HepG2 (cell line): Measurements from ENCODE around the gene TIRAP. TPM values are rescaled to one million over a fixed set of nuclear protein-coding genes. Genes with fewer than 3 reads are reported as not detected.
A peak's percentile ranks its signal among the peaks of the same experiment; 100 is the strongest.

ENCODE experiments used
- AKAP8 ChIP-seq: sonication (generic); formaldehyde crosslinking; IDR thresholded peaks from 2 replicates; pipeline ENCODE4 v1.5.1; 2020; ENCODE audit warnings: mild to moderate bottlenecking, missing genetic modification reagents
- ARID2 ChIP-seq: sonication (generic); formaldehyde crosslinking; IDR thresholded peaks from 2 replicates; pipeline ENCODE4 v1.8.1; 2022; ENCODE audit warnings: mild to moderate bottlenecking, missing genetic modification reagents, borderline replicate concordance
- KLF6 ChIP-seq: IDR thresholded peaks from 2 replicates; pipeline ENCODE4 v1.8.0; 2016; ENCODE audit warnings: missing biosample characterization, missing genetic modification reagents
- PPARG ChIP-seq: conservative IDR thresholded peaks from 2 replicates; pipeline ENCODE4 v1.6.1; 2016; ENCODE audit warnings: missing biosample characterization, missing genetic modification reagents
- RFXANK ChIP-seq: IDR thresholded peaks from 2 replicates; pipeline ENCODE4 v1.6.1; 2016
- SPEN ChIP-seq: sonication (generic); formaldehyde crosslinking; IDR thresholded peaks from 2 replicates; pipeline ENCODE4 v1.5.1; 2020; ENCODE audit warnings: low read depth, mild to moderate bottlenecking, missing genetic modification reagents
- SYNCRIP ChIP-seq: fragments of 200-400 bp; formaldehyde crosslinking; IDR thresholded peaks from 2 replicates; pipeline ENCODE4 v1.6.1; 2018; ENCODE audit warnings: mild to moderate bottlenecking, low read depth, low read length; ENCODE audit not compliant: insufficient read depth
- TOPORS ChIP-seq: sonication (generic); formaldehyde crosslinking; IDR thresholded peaks from 2 replicates; pipeline ENCODE4 v1.8.0; 2023; ENCODE audit warnings: mild to moderate bottlenecking, missing genetic modification reagents
- TRIM24 ChIP-seq: sonication (generic); formaldehyde crosslinking; IDR thresholded peaks from 2 replicates; pipeline ENCODE4 v1.8.0; 2022; ENCODE audit warnings: mild to moderate bottlenecking, missing genetic modification reagents
- ZFP1 ChIP-seq: IDR thresholded peaks from 2 replicates; pipeline ENCODE4 v1.6.1; 2016
- ZFY ChIP-seq: sonication (generic); formaldehyde crosslinking; IDR thresholded peaks from 2 replicates; pipeline ENCODE4 v1.4.0; 2020; ENCODE audit warnings: missing genetic modification reagents
- ZNF230 ChIP-seq: sonication (generic); formaldehyde crosslinking; IDR thresholded peaks from 2 replicates; pipeline ENCODE4 v1.4.0; 2020; ENCODE audit warnings: mild to moderate bottlenecking, missing genetic modification reagents
- ZNF670 ChIP-seq: sonication (generic); formaldehyde crosslinking; IDR thresholded peaks from 2 replicates; pipeline ENCODE4 v1.8.0; 2022; ENCODE audit warnings: mild to moderate bottlenecking, missing genetic modification reagents, borderline replicate concordance
- ZNF790 ChIP-seq: sonication (generic); formaldehyde crosslinking; IDR thresholded peaks from 2 replicates; pipeline ENCODE4 v1.8.0; 2022; ENCODE audit warnings: missing genetic modification reagents, mild to moderate bottlenecking, borderline replicate concordance
- ZSCAN9 ChIP-seq: IDR thresholded peaks from 2 replicates; pipeline ENCODE4 v1.6.1; 2016; ENCODE audit warnings: borderline replicate concordance
- polyA plus RNA-seq, 8 experiments: library from polyadenylated mRNA; depleted of rRNA in 3 of 8; stranded (reverse) in 7 of 8; unstranded in 1 of 8; fragments of >200 nt; fragmentation: Illumina TruSeq in 4 of 8; extraction: Trizol in 4 of 8; gene quantifications; 2 replicates each; pipeline versions ENCODE4 v1.2.1 to v1.2.3, GENCODE V29; 2011 to 2016; ENCODE audit warnings: low read depth in 4 of 8, missing spikeins in 1 of 8, mixed read lengths in 1 of 8; ENCODE audit not compliant: insufficient read depth in 1 of 8
- total RNA-seq, 5 experiments: library from RNA; depleted of rRNA; stranded (reverse); fragments of >200 nt; fragmentation: Illumina TruSeq; extraction: Trizol; gene quantifications; 2 replicates each; pipeline ENCODE4 v1.2.3, GENCODE V29; 2016; ENCODE audit warnings: low read depth in 1 of 5
- TF ChIP-seq, protein P1 (sequence below): sonication (generic); formaldehyde crosslinking; IDR thresholded peaks from 2 replicates; pipeline ENCODE4 v1.4.0; 2020; ENCODE audit warnings: missing genetic modification reagents
- TF ChIP-seq, protein P2 (sequence below): sonication (generic); formaldehyde crosslinking; IDR thresholded peaks from 2 replicates; pipeline ENCODE4 v1.5.1; 2020; ENCODE audit warnings: missing genetic modification reagents, mild to moderate bottlenecking, borderline replicate concordance
- TF ChIP-seq, protein P3 (sequence below): sonication (generic); formaldehyde crosslinking; IDR thresholded peaks from 2 replicates; pipeline ENCODE4 v1.8.1; 2023; ENCODE audit warnings: mild to moderate bottlenecking, missing genetic modification reagents
- TF ChIP-seq, protein P4 (sequence below): sonication (generic); formaldehyde crosslinking; IDR thresholded peaks from 2 replicates; pipeline ENCODE4 v1.4.0; 2020; ENCODE audit warnings: mild to moderate bottlenecking, missing genetic modification reagents, borderline replicate concordance

Gene TIRAP
- total and polyA plus RNA-seq, 2 of the 13 experiments (the other 11 are each of a cell fraction or from before 2014, with no cell fraction given) = 5.4 to 5.7 TPM

GRCh38 chr11:126303623-126304456, 20.9 kb downstream of the TIRAP start, which contains the start of gene DCPS (continued):
- TF ChIP-seq PPARG (CRISPR knock-in tag) (peak; percentile 37; the same call in 1 of the 2 replicates), ZFP1 (CRISPR knock-in tag) (no peak), TOPORS (CRISPR knock-in tag) (peak; percentile 52; the same call in 1 of the 2 replicates), ZNF230 (CRISPR knock-in tag) (peak; percentile 67; the same call in 1 of the 2 replicates), ZNF670 (CRISPR knock-in tag) (peak; percentile 78; the same call in 1 of the 2 replicates), ZFY (CRISPR knock-in tag) (peak; percentile 100), AKAP8 (CRISPR knock-in tag) (peak; percentile 90), SYNCRIP (no peak), RFXANK (CRISPR knock-in tag) (no peak), SPEN (CRISPR knock-in tag) (peak; percentile 97), KLF6 (CRISPR knock-in tag) (peak; percentile 78; the same call in 1 of the 2 replicates), ARID2 (CRISPR knock-in tag) (no peak; the same call in 1 of the 2 replicates), TRIM24 (CRISPR knock-in tag) (no peak), ZSCAN9 (CRISPR knock-in tag) (peak; percentile 90), ZNF790 (peak; percentile 50; the same call in 1 of the 2 replicates)
- TF ChIP-seq, protein P1, sequence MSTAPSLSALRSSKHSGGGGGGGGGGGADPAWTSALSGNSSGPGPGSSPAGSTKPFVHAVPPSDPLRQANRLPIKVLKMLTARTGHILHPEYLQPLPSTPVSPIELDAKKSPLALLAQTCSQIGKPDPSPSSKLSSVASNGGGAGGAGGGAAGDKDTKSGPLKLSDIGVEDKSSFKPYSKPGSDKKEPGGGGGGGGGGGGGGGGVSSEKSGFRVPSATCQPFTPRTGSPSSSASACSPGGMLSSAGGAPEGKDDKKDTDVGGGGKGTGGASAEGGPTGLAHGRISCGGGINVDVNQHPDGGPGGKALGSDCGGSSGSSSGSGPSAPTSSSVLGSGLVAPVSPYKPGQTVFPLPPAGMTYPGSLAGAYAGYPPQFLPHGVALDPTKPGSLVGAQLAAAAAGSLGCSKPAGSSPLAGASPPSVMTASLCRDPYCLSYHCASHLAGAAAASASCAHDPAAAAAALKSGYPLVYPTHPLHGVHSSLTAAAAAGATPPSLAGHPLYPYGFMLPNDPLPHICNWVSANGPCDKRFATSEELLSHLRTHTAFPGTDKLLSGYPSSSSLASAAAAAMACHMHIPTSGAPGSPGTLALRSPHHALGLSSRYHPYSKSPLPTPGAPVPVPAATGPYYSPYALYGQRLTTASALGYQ (CRISPR knock-in tag) = no peak
- TF ChIP-seq, protein P2, sequence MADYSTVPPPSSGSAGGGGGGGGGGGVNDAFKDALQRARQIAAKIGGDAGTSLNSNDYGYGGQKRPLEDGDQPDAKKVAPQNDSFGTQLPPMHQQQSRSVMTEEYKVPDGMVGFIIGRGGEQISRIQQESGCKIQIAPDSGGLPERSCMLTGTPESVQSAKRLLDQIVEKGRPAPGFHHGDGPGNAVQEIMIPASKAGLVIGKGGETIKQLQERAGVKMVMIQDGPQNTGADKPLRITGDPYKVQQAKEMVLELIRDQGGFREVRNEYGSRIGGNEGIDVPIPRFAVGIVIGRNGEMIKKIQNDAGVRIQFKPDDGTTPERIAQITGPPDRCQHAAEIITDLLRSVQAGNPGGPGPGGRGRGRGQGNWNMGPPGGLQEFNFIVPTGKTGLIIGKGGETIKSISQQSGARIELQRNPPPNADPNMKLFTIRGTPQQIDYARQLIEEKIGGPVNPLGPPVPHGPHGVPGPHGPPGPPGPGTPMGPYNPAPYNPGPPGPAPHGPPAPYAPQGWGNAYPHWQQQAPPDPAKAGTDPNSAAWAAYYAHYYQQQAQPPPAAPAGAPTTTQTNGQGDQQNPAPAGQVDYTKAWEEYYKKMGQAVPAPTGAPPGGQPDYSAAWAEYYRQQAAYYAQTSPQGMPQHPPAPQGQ (CRISPR knock-in tag) = no peak
- TF ChIP-seq, protein P3, sequence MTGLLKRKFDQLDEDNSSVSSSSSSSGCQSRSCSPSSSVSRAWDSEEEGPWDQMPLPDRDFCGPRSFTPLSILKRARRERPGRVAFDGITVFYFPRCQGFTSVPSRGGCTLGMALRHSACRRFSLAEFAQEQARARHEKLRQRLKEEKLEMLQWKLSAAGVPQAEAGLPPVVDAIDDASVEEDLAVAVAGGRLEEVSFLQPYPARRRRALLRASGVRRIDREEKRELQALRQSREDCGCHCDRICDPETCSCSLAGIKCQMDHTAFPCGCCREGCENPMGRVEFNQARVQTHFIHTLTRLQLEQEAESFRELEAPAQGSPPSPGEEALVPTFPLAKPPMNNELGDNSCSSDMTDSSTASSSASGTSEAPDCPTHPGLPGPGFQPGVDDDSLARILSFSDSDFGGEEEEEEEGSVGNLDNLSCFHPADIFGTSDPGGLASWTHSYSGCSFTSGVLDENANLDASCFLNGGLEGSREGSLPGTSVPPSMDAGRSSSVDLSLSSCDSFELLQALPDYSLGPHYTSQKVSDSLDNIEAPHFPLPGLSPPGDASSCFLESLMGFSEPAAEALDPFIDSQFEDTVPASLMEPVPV (CRISPR knock-in tag) = no peak; the same call in none of the 2 replicates
- TF ChIP-seq, protein P4, sequence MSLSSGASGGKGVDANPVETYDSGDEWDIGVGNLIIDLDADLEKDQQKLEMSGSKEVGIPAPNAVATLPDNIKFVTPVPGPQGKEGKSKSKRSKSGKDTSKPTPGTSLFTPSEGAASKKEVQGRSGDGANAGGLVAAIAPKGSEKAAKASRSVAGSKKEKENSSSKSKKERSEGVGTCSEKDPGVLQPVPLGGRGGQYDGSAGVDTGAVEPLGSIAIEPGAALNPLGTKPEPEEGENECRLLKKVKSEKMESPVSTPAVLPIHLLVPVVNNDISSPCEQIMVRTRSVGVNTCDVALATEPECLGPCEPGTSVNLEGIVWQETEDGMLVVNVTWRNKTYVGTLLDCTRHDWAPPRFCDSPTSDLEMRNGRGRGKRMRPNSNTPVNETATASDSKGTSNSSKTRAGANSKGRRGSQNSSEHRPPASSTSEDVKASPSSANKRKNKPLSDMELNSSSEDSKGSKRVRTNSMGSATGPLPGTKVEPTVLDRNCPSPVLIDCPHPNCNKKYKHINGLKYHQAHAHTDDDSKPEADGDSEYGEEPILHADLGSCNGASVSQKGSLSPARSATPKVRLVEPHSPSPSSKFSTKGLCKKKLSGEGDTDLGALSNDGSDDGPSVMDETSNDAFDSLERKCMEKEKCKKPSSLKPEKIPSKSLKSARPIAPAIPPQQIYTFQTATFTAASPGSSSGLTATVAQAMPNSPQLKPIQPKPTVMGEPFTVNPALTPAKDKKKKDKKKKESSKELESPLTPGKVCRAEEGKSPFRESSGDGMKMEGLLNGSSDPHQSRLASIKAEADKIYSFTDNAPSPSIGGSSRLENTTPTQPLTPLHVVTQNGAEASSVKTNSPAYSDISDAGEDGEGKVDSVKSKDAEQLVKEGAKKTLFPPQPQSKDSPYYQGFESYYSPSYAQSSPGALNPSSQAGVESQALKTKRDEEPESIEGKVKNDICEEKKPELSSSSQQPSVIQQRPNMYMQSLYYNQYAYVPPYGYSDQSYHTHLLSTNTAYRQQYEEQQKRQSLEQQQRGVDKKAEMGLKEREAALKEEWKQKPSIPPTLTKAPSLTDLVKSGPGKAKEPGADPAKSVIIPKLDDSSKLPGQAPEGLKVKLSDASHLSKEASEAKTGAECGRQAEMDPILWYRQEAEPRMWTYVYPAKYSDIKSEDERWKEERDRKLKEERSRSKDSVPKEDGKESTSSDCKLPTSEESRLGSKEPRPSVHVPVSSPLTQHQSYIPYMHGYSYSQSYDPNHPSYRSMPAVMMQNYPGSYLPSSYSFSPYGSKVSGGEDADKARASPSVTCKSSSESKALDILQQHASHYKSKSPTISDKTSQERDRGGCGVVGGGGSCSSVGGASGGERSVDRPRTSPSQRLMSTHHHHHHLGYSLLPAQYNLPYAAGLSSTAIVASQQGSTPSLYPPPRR (CRISPR knock-in tag) = peak; percentile 65; the same call in 1 of the 2 replicates
